NCI-H2227 treated with DMSO at 0.1 percent for 48 hours (cell line): ENCODE results near the gene WBP1L.
"Not testable (repeated sequence)": the region's sequence is repeated elsewhere in the genome, so short reads cannot be mapped to it uniquely, and the experiment has no call there.

Experiments used
- DNase-seq: peaks from one replicate; lab custom pipeline; 2025; lab: John Stamatoyannopoulos, UW

Gene WBP1L

GRCh38 chr10:102743588-102744373 lies at the start of gene WBP1L:
Gene WBP1L, plus strand, starts transcription at chr10:102743948. Its CDS starts 106 bp downstream, at chr10:102744054.
- peak; percentile 94 for DNase-seq

- not testable (repeated sequence) for DNase-seq
Measured at GRCh38 chr10:102695401-102695800, 48.3 kb upstream of the WBP1L start.

- DNase-seq: no peak
Measured at GRCh38 chr10:102696736-102697135, 47.0 kb upstream of the WBP1L start.

GRCh38 chr10:102698894-102699293 lies 44.9 kb upstream of the WBP1L start:
- DNase-seq: no peak

GRCh38 chr10:102701272-102701671 lies 42.5 kb upstream of the WBP1L start:
- no peak for DNase-seq

- DNase-seq: no peak
Measured at GRCh38 chr10:102701796-102702195, 42.0 kb upstream of the WBP1L start.

- no peak for DNase-seq
Measured at GRCh38 chr10:102702742-102703141, 41.0 kb upstream of the WBP1L start.

GRCh38 chr10:102704915-102705314 lies 38.8 kb upstream of the WBP1L start:
- DNase-seq: no peak

GRCh38 chr10:102705531-102705930 lies 38.2 kb upstream of the WBP1L start:
- DNase-seq: no peak

- DNase-seq: no peak
Measured at GRCh38 chr10:102710609-102711008, 33.1 kb upstream of the WBP1L start.

- DNase-seq: no peak
Measured at GRCh38 chr10:102712089-102712488, 31.7 kb upstream of the WBP1L start.

GRCh38 chr10:102712843-102713538 lies 30.8 kb upstream of the WBP1L start:
- no peak for DNase-seq

- DNase-seq: no peak
Measured at GRCh38 chr10:102713539-102713813, 30.3 kb upstream of the WBP1L start.

GRCh38 chr10:102713814-102714620 lies 29.7 kb upstream of the WBP1L start, which contains the start of gene ARL3:
Gene ARL3, minus strand, starts transcription at chr10:102714397. Its CDS starts 122 bp downstream, at chr10:102714275.
- DNase-seq: peak; percentile 92

GRCh38 chr10:102714621-102715455 lies 28.9 kb upstream of the WBP1L start, which contains the start of gene SFXN2:
Gene SFXN2, plus strand, starts transcription at chr10:102714636. Its CDS starts 12,001 bp downstream, at chr10:102726637.
- DNase-seq: no peak

GRCh38 chr10:102715880-102716279 lies 27.9 kb upstream of the WBP1L start:
- no peak for DNase-seq

- not testable (repeated sequence) for DNase-seq
Measured at GRCh38 chr10:102716900-102717565, 26.7 kb upstream of the WBP1L start.

GRCh38 chr10:102718220-102718619 lies 25.5 kb upstream of the WBP1L start:
- no peak for DNase-seq

- no peak for DNase-seq
Measured at GRCh38 chr10:102720337-102720736, 23.4 kb upstream of the WBP1L start.

GRCh38 chr10:102720775-102721301 lies 22.9 kb upstream of the WBP1L start:
- DNase-seq: no peak

- DNase-seq: no peak
Measured at GRCh38 chr10:102721954-102722353, 21.8 kb upstream of the WBP1L start.
